ENCODE measurements around the gene ADCY2. TPM values are rescaled to one million over a fixed set of nuclear protein-coding genes. Genes with fewer than 3 reads are reported as not detected.
A peak's percentile ranks its signal among the peaks of the same experiment; 100 is the strongest.

ADCY2 gene
- total RNA-seq, 1 donor, result 0.27 TPM

DNA sequence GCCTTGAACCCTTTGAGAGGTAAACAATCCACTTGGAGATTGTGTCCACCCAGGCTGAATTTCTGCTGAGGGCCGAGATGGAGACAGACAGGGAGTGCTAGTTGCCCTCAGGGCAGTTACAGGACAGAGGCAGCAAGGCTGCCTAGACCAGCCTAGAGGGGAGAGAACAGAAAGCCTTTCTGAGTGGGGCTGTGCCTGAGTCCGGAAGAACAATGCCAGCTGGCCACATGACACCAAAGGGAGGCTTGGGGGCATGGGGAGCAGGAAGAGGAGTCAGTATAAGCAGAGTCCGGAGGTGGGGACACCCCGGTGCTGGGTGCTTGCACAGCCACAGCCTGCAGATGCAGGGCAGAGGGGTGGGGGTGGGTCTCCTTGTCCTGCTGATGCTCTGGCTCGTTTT, 309.3 kb downstream of the ADCY2 start:
- DNase-seq (ENCODE audit: low read depth in 2 of 3, low spot score in 2 of 3), result no peak

DNA sequence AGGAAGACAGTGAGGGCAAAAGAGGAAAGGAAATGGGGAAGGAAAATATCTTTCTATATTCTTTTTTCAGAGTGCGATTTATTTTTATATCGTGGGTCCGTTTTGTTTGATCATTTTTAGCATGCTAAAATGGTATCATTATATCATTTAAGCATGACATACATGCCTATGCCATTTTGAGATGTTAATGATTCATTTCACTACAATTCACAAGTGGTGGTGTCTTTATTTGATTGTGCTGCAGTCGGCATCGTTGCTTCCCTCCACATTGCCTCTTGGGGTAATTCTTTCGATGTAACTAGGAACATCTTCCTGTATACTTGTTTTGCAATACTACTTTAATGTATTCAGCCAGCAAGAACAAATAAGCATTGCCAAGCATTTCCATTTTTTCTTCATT, 309.8 kb downstream of the ADCY2 start:
- DNase-seq (ENCODE audit: low read depth in 2 of 3, low spot score in 2 of 3), result no peak

DNA sequence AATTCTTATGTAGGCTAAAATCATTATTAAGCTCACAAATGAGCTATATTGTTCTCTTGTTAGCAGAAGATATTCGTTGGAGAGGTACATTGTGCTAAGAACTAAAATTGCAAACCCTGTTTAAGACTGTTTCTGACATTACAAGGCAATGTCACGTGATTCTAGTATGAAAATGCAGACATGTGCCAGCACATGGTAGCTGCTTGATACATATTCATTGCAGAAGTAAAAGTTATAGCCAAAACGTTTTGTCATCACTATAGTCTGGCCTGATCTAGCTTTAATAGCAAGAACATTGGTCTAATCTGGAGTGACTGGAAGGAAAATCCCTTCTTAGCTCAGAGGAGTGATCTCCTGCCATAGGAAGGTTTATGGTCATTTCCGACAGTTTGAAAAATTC, 310.3 kb downstream of the ADCY2 start:
- DNase-seq (ENCODE audit: low read depth in 2 of 3, low spot score in 2 of 3), result no peak

DNA sequence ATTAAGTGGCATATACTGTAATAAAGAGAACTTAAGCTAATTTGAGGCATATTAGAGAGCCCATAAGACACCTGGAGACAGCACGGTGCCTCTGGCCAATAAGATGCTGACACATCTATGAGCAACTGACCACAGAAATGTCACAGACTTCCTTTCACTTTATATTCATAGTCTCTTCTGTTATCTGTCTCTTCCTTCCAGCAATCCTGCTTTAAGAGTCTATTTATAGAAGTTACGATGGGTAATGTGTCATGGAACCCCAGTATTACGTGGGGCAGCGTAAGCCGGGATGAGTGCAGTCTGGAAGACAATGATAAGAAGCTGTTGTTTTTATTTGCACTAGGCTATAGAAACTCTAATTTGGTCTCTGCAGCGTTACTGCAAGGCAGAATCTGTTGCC, 318.2 kb downstream of the ADCY2 start:
- DNase-seq (ENCODE audit: low read depth in 2 of 3, low spot score in 2 of 3), result no peak

DNA sequence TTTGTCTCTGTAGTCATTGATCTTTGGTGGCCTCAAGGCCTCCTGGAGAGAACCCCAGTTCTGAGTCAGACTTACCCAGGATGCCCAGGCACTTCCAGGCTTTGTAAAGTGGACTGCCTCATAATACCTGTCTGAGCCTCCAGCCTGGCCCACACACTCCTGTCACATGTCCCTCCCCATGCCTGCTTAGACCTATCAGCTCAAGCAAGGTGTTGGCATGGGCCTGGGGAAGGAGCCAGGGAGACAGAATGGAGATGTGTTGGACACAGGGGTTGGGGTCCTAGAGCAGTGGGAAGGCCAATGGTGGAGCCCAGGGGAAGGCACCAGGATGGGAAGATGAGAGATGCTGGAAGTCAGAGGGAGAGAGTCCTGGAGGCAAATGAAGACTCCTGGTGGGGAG, 318.8 kb downstream of the ADCY2 start:
- no peak for DNase-seq (ENCODE audit: low read depth in 2 of 3, low spot score in 2 of 3)

DNA sequence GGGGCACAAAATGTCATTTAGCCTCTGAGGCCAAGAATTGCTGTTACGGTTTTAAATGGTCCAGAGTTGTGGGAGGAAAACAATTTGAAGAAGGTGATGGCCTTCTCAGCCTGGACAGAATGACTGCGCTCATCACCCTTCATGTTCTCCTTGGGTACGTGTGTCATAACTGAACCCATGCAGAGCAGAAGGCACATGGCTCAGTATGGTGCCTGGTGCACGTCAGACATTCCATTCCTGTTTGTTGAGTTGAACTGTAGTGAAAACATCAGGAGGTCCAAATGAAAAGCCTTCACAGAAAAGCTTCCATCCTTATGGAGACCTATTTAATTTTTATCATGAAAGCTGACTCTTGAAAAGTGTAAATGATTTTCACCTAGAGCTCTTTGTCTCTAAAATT, 321.8 kb downstream of the ADCY2 start:
- no peak for DNase-seq (ENCODE audit: low read depth in 2 of 3, low spot score in 2 of 3)

DNA sequence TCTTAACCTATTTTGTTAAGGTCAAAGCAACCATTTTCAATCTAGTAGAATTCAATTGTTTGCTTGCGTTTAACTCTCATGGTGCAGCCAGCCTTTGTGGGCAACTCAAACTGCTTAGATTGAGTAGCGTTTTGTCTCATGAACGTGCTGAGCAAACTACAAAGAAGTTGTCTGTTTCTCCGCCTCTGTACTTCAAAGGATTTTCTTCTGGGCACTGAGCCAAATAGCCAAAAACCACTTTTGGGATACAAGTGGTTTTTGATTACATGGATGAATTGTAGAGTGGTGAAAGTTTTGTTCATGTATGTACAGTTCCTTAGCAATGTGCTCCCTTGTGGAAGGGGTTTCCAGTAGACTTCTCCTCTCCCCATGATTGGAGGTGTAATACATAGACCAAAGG, 332.1 kb downstream of the ADCY2 start:
- no peak for DNase-seq (ENCODE audit: low read depth in 2 of 3, low spot score in 2 of 3)

DNA sequence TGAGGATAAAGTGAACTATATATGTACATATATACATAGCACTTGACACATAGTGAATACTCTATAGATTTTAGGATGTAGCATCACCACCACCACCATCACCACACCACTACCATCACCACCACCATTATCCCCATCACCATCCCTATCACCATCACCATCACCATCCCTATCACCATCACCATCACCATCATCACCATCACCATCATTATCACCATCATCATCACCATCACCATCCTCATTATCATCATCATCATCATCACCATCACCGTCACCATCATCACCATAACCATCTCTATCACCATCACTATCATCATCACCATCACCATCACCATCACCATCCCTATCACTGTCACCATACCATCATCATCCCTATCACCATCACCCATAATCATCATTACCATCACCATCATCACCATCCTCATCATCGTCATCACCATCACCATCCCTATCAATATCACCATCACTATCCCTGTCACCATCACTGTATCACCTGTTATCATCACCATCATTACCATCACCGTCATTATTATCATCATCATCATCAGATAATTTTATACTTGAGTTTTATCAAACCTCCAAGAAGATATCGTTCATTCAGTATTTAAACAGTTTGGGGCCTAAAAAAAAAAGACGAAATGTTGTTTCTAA, 345.6 kb downstream of the ADCY2 start:
- DNase-seq (ENCODE audit: low read depth in 2 of 3, low spot score in 2 of 3), result no peak

DNA sequence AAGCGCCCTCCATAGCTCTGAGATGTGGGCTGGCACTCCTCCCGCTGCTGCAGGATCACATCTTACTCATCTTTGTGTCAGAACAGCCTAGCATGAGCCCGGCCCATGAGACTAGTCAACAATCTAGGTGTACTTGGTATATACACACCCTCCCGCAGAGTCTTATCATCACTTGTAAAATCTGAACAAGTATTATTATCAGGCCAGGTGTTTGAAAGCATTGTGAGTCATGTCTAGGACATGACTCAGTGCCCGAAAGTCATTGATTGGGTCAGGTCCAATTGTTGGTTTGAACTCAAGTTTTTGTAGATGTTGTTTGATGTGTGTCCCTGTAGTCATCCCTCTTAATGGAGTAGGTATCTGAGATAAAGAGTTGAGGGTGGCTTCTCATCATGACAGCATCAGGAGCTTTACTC, 346.3 kb downstream of the ADCY2 start:
- no peak for DNase-seq (ENCODE audit: low read depth in 2 of 3, low spot score in 2 of 3)

DNA sequence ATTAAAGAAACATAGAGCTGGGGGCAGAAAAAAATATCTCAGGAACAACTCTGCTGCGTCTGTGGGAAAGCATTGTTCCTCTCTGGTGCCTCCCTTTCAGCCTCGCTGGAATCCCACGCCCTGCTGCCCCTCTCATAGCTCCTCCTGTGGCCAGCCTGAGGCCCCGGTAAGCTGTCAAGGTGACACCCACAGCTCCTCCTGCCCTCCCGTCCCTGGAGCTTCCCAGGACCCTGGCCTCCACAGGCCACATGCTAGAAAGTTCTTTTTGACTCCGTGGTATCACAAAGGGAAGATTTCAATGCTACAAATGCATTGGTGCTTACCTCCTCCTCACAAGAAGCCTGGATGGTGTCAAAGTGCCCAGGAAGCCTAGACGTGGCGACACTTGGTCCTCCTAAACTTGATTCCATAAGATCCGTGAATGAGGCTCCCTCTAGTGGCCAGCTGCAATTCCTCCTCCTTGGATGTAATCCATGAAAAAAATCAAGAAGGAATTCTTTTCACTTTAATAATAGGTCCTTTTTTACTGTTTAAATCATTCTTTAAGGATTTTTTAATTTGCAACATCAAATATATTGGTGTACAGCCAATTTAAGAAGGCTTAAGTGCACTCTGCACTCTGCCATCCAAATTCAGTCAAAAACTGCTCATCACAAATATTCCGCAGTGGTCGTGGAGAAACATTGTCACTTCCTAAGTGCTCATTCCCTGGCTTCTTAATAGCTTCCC, 350.1 kb downstream of the ADCY2 start:
- peak in 2 of 3 donors; percentile 38 to 65 for DNase-seq (ENCODE audit: low read depth in 2 of 3, low spot score in 2 of 3)

DNA sequence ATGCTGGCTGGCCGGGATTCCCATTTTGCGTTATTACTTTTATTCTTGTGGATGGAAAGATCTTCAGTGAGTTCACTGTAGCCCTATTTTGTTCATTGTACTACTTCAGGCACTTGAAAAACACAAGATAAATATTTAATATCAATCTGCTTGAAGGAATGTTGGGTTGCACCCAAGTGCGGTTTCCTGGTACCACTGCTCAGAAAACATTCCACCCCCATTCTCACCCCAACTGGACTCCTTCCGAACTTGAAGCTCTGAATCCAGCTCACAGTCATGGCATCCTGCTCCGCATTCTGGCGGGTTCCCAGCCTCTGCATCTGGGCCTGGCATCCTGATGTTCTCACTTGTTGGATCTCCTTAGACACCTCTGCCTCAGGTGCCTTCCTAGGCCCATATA, 351.8 kb downstream of the ADCY2 start:
- no peak for DNase-seq (ENCODE audit: low read depth in 2 of 3, low spot score in 2 of 3)

DNA sequence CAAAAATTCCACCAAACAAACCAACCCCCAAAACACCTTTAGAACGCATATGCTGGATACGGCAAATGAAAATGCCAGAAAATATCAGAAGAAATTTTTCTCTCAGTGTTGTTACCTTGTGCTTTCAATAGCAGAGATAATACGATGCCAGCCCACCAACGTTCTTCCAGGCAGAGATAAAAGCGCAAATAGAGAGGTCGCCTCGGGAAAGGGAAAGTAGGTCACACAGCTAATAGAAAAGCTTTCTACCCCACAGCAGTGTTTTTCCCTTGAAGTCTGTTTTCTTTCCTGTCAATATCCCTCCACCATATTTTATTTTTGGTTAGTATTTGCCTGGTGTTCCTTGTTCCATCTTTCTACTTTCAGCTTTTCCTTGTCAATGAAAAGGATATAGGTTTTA, 353.7 kb downstream of the ADCY2 start:
- no peak for DNase-seq (ENCODE audit: low read depth in 2 of 3, low spot score in 2 of 3)

DNA sequence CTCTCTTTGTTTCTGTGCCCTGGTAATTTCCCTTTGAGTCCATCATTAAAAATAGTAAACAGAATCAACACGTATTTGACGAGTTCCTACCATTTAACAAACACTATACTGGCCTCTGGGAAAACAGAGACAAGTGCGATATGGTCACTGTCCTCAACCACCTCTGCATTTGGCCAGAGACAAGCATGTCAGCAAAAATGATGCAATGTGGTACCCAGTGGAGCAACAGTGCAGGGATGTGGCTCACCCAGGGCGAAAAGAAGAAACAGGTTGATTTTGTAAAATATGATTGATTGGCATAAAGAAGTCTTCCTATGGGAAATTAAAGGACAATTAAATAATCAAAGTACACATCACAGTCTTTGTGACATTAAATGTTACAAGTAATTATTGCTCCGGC, 355.9 kb downstream of the ADCY2 start:
- DNase-seq (ENCODE audit: low read depth in 2 of 3, low spot score in 2 of 3), result no peak

DNA sequence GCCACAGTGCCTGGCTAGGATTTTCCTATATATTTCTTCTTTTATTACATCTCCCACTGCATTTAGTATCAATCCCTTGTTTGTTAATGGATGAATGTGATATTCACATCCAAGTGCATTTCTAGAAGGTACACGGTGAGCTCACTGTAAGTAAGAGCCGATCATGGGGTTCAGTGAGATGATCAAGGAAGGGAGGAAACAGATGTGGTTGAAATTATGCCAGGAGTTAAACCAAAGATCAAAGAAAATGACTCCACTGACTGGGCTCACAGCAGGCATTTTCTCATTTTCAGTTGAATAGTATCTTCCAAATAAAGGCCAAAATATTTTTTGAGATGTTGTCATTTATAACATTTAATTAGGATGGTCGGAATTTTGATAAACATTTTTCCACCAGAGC, 357.2 kb downstream of the ADCY2 start:
- DNase-seq (ENCODE audit: low read depth in 2 of 3, low spot score in 2 of 3), result peak in 1 of 3 donors; percentile 62

DNA sequence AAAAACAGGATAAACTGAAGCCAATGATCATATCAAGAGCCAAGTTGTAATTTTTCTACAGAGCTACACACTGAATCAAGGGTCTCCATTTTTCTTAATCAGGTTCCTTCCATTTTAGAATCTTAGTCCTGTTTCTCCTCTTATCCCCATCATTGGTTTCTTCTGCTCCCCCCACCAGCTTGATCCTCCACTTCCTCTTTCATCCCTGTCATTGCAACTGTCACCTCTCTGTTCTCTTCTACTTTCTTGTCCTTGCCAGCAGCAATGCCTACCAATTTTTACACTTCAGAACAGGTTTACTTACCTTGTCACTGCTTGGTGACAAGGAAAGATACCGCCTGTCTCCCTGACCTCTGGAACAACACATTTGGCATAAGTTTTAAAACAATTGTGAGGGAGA, 357.7 kb downstream of the ADCY2 start:
- DNase-seq (ENCODE audit: low read depth in 2 of 3, low spot score in 2 of 3), result peak in 1 of 3 donors; percentile 28

DNA sequence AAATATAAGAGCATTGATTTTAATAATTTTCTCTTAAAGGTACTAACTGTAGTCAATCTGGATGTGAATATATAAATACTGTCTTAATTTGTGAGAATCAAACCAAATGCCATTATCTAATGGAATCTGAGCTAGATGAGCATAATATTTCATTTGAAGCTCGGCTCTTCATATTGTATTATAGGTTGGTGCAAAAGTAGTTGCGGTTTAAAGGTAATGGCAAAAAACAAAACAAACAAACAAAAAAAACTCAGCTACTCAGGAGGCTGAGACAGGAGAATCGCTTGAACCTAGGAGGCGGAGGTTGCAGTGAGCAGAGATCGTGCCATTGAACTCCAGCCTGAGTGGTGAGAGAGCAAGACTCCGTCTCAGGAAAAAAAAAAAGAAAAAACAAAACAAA, 358.6 kb downstream of the ADCY2 start:
- no peak for DNase-seq (ENCODE audit: low read depth in 2 of 3, low spot score in 2 of 3)

DNA sequence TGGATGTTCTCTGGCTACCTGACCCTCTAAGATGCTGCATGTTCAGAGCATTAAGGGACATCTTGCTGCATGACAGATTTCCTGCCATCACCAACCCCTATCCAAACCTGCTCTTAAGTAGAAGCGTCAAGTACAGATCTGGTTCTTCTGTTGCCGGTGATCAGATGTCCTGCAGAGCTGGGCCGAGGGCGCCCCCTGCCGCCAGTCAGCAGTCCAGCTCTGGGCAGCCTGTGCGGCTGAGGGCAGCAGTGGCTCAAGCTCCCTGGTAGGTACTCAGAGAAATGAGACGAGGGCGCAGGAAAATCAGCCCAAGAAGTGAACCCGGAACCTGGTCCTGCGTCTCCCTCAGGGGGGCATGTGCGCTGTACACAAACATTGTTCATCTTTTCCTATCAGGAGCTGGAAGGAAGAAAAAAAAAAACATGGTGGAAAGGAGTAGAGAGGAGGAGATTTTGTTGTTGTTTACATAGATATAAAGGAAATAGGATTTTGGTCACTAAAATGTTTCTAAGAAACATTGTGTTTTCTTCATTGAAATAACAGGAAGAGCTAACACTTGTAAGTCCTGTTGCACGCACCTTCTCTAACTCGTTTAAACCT, 359.2 kb downstream of the ADCY2 start:
- peak in 2 of 3 donors; percentile 23 to 53 for DNase-seq (ENCODE audit: low read depth in 2 of 3, low spot score in 2 of 3)

DNA sequence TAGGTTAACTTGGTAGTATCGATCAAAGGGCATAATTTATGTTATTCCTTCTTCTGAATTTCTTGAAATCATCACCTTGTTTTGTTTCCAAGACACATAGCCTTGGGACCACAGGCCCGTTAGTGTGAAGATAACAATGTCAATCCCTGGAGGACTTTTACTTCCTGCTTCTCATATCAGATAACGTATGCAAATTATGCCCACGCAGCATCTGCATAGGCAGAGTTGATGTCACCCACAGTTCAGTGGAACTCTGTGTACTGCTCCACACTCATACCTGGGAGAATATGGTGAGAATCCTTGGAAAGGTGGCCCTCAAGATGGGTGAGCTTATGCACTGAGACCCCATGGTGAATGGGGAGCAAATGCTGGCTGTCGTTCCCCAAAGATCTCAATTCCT, 360.0 kb downstream of the ADCY2 start:
- no peak for DNase-seq (ENCODE audit: low read depth in 2 of 3, low spot score in 2 of 3)

DNA sequence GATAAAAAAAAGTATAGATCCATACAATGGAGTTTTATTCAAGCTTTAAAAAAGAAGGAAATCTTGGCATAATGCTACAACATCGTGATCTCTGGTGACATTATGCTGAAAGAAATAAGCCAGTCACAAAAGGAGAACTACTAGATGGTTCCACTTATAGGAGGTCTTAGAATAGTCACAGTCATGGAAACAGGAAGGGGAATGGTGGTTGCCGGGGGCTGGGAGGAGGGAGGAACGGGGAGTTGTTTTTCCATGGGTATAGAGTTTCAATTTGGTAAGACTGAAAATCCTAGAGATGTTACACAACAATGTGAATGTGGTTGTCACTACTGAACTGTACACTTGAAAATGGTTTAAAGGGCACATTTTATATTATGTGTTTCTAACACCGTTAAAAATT, 360.5 kb downstream of the ADCY2 start:
- DNase-seq (ENCODE audit: low read depth in 2 of 3, low spot score in 2 of 3), result peak in 1 of 3 donors; percentile 61

DNA sequence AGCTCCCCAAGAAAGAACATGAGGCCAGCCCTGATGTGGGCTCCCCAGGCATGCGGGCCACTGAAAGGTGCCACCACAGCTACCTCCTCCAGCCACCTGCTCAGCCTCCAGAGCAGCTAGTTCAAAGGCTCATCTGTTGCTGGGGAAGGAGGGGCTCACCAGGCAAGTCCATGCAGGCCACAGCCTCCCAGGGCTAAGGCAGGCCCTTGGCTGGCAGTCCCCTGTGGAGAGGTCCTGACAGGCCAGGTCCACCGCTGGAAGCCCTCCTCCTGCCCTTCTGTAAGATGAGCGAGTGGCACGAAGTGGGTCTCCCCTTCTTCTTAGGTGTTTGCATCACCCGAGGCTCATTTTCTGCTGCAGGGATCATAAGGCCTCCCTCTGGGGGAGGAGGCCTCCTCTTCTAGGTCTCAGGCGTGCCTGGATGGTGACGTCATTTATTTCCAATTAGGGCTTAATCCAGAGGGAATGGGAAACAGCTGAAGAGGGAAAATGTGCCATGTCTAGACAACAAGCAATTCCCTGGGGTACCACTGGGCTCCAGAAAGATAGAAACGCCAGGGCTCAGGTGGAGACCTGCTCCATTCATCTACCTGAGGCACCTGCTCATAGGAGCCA, 363.4 kb downstream of the ADCY2 start:
- no peak for DNase-seq (ENCODE audit: low read depth in 2 of 3, low spot score in 2 of 3)

DNA sequence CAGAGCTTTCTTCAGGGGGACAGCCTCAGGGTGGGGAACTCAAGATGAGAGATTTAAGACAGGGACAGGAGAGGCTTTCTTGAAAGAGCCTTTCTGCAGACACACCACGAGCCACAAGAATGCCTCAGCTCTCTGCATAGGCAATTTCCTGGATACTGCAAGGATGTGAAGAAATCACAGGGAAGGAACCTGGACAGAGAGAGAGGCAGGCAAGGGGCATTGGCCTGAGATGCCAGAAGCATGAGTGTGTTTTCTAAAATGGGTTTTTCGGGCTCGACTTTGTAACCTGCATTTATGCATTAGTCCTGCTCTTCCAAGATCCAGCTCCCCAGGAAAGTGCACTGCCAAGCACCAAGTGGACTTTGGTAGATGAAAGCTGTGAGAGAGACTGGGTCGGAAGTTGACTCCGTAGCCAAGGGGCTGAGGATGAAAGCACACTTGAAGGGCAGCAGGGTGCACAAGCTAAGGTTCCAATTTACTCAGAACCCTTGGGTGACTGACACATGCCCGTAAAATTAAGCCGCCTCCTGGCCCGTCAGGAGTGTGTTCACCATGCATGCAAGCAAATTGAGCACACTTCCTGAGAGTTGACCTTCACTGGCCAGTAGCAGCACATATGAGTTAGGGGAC, 364.1 kb downstream of the ADCY2 start:
- DNase-seq (ENCODE audit: low read depth in 2 of 3, low spot score in 2 of 3), result no peak
